ENCODE data around the gene DCUN1D4. TPM values are rescaled to one million over a fixed set of nuclear protein-coding genes. Genes with fewer than 3 reads are reported as not detected.

Gene DCUN1D4
- total RNA-seq, 4 donors from 2014 or later = 26.5 to 39.8 (median 28.8) TPM

DNA sequence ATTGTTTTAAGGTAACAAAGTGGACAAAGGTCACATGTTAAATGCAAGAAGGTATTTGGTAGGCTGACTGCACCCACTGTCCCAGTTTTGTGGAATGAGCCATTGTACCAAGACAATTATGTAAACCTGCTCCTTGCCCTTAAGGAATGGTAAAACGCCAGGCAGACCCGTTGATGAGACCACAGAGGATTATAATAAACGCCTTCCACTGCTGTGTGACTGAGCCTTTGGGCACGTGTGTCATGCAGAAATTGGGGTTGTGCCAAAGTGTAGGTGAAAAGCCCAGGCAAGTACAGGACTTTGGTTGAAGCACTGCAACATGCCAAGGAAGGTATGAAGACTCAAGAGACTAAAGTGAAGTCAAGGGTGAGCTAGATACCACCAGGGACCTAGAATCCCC is 117.5 kb downstream of the DCUN1D4 start:
- H3K9me3 ChIP-seq = no peaks in the 10 kb centered on the region
- no peak overlapping the region for H3K27ac ChIP-seq
- TF ChIP-seq, protein P1, sequence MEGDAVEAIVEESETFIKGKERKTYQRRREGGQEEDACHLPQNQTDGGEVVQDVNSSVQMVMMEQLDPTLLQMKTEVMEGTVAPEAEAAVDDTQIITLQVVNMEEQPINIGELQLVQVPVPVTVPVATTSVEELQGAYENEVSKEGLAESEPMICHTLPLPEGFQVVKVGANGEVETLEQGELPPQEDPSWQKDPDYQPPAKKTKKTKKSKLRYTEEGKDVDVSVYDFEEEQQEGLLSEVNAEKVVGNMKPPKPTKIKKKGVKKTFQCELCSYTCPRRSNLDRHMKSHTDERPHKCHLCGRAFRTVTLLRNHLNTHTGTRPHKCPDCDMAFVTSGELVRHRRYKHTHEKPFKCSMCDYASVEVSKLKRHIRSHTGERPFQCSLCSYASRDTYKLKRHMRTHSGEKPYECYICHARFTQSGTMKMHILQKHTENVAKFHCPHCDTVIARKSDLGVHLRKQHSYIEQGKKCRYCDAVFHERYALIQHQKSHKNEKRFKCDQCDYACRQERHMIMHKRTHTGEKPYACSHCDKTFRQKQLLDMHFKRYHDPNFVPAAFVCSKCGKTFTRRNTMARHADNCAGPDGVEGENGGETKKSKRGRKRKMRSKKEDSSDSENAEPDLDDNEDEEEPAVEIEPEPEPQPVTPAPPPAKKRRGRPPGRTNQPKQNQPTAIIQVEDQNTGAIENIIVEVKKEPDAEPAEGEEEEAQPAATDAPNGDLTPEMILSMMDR (IDR thresholded peaks at IDR 0.05) = no peak
- no peak for TF ChIP-seq POLR2A (IDR thresholded peaks at IDR 0.05)
- H3K4me1 ChIP-seq = no peaks in the 10 kb centered on the region
- no peak overlapping the region for H3K4me3 ChIP-seq
- H3K27me3 ChIP-seq = no peaks in the 10 kb centered on the region
- H3K36me3 ChIP-seq = no peaks in the 10 kb centered on the region
- DNase-seq = no peak

DNA sequence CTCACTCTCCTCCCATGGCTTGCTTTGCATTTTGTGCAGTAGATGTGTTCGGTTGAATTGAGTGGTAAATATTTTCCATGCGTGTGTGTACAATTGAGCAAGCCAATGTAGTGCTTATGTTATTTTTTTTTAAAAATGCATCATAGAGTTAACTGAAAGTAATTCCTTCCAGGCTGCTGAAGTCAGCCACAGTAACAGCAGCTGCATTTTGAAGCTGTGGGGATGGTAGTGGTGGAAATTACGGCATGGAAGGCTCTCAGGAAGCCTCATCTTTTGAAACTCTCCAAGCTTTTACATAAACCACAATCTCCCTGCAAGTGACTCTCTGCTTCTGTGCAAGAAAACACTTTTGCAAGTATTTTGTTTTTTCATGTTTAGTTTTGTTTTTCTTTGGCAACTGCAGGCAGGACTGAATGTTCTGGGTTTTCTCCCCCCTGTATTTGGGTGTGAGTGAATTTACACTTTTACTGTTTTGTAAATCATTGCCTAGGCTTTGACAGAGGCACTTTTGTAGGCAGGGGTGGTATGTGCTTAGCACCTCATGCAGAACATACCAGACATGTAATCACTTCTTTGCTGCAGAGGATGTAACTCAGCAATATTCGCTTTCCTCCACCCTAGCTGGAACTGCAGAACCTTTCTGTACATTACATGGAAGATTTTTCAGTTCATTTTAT is 121.0 kb downstream of the DCUN1D4 start:
- H3K4me1 ChIP-seq = no peaks in the 10 kb centered on the region
- no peaks in the 10 kb centered on the region for H3K36me3 ChIP-seq
- TF ChIP-seq POLR2A (IDR thresholded peaks at IDR 0.05) = no peak
- TF ChIP-seq, protein P1 (IDR thresholded peaks at IDR 0.05) = no peak
- H3K4me3 ChIP-seq = no peak overlapping the region
- no peaks in the 10 kb centered on the region for H3K9me3 ChIP-seq
- no peaks in the 10 kb centered on the region for H3K27me3 ChIP-seq
- no peak for DNase-seq
- H3K27ac ChIP-seq = no peak overlapping the region

DNA sequence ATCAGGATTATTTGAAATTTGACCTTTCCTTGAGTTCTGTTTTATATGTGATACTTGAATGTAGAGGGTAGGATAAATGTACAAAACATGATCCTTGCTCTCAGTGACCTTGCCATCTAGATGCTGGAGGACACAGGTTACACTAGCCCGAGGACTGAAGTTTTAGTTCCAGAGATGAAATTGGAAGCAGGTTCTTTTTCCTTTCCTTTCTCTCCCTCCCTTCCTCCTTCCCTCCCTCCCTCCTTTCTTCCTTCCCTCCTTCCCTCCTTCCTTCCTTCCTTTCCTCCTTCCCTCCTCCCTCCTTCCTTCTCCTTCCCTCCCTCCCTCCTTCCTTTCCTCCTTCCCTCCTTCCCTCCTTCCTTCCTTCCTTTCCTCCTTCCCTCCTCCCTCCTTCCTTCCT is 122.9 kb downstream of the DCUN1D4 start:
- Histone ChIP-seq H3K4me3 (no peak overlapping the region), H3K27ac (no peak overlapping the region), H3K4me1 (no peaks in the 10 kb centered on the region), H3K27me3 (no peaks in the 10 kb centered on the region), H3K36me3 (no peaks in the 10 kb centered on the region), H3K9me3 (no peaks in the 10 kb centered on the region)
- TF ChIP-seq, protein P1 (IDR thresholded peaks at IDR 0.05) = no peak
- TF ChIP-seq POLR2A (IDR thresholded peaks at IDR 0.05) = no peak
- DNase-seq = no peak

Other genes starting within 250 kb of the DCUN1D4 start
- gene LRRC66, start 177.2 kb downstream of the DCUN1D4 start, total RNA-seq = 10 to 100 TPM in 3 of 4 donors, 1 to 10 TPM in 1; 1.7 to 53.4 (median 36.9) TPM
- gene SGCB, start 195.1 kb downstream of the DCUN1D4 start, total RNA-seq = 10 to 100 TPM; 13.0 to 33.8 (median 21.5) TPM
- 10 to 100 TPM in 1 of 4 donors, 1 to 10 TPM in 3; 3.4 to 10.3 (median 4.3) TPM for gene SPATA18, start 208.2 kb downstream of the DCUN1D4 start, total RNA-seq